ENCODE measurements around the gene RHPN2.

Gene RHPN2

DNA sequence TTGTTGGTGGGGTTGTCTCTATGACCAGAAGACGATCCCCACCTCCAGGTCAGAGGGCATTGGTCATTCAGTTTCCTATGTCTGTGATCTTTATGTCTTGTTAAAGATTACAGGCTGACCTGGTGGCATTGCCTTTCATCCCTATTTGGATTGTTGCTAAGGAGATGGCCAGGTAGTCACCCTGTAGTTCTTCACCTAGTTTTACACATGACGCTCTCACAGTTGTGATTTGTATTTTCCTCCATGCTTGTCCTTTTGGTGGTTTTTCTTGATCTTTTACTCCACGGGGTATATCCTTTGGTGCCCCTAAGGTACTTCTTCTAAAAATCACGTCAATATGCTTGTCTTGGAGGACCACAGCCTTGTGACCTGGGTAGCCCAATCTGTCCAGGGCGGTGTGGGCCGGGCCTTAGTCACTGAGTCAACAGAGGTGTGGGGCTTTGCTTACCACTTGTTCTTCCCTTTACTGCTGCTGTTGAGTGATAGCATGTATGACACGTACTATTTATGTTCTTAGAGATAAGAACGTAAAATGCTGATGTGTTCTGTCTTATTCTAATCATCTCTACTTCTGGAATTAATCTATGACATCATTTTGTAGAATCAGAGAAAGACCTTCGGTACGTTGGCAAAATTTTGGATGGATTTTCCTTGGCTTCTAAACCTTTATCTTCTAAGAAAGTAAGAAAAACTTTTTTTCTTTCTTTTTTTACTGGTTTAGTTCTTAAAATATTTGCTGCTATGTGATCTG lies 36.4 kb upstream of the RHPN2 start:
- peak; percentile 60 for DNase-seq (ENCODE audit: low read depth)
- TF ChIP-seq, protein P1, sequence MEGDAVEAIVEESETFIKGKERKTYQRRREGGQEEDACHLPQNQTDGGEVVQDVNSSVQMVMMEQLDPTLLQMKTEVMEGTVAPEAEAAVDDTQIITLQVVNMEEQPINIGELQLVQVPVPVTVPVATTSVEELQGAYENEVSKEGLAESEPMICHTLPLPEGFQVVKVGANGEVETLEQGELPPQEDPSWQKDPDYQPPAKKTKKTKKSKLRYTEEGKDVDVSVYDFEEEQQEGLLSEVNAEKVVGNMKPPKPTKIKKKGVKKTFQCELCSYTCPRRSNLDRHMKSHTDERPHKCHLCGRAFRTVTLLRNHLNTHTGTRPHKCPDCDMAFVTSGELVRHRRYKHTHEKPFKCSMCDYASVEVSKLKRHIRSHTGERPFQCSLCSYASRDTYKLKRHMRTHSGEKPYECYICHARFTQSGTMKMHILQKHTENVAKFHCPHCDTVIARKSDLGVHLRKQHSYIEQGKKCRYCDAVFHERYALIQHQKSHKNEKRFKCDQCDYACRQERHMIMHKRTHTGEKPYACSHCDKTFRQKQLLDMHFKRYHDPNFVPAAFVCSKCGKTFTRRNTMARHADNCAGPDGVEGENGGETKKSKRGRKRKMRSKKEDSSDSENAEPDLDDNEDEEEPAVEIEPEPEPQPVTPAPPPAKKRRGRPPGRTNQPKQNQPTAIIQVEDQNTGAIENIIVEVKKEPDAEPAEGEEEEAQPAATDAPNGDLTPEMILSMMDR (IDR thresholded peaks at IDR 0.05; ENCODE audit: insufficient read depth, low read depth, low read length, missing control alignments): no peak
- H3K4me3 ChIP-seq (ENCODE audit: low read length): no peak overlapping the region

DNA sequence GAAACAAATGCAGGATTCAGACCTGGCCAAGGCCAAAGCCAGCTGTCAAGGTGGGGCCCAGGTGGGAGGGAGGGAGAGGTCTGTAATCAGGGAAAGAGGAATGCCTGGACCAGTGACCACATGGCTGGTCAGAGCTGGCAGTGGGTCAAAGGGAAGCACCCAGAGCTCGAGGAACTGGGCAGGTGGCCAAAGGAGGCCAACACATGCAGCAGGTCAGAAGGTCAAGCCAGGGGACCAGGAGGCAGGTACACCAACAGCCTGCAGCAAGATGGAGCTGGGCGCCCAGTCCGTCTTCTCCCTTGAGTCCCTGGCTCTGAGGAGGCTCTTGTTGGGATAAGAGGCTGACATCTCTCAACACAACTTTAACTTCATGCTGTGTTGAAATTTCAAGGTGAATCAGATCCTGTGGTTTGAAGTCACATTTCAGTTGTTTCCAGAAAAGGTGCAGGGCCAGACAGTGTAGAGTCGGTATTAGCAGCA lies 33.4 kb upstream of the RHPN2 start:
- DNase-seq (ENCODE audit: low read depth): peak; percentile 84
- H3K4me3 ChIP-seq (ENCODE audit: low read length): no peak overlapping the region
- TF ChIP-seq, protein P1 (IDR thresholded peaks at IDR 0.05; ENCODE audit: insufficient read depth, low read depth, low read length, missing control alignments): no peak

DNA sequence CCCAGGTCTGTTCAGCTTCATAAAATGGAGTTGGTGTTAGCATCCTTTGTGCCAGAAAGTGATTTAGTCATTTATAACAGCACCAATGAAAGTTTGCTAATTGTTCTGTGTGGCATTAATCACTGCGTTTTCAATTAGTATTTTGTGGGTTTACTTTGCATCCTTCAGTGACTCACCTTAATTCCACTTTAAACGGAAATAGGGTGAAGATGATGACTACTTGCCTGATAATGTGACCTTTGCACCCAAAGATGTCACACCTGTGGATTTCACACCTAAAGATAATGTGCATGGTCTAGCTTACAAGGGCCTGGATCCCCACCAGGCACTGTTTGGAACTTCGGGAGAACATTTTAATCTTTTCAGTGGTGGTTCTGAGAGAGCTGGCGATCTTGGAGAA lies 31.3 kb upstream of the RHPN2 start:
- H3K4me3 ChIP-seq (ENCODE audit: low read length): no peak overlapping the region
- TF ChIP-seq, protein P1 (IDR thresholded peaks at IDR 0.05; ENCODE audit: insufficient read depth, low read depth, low read length, missing control alignments): no peak
- DNase-seq (ENCODE audit: low read depth): peak; percentile 83

DNA sequence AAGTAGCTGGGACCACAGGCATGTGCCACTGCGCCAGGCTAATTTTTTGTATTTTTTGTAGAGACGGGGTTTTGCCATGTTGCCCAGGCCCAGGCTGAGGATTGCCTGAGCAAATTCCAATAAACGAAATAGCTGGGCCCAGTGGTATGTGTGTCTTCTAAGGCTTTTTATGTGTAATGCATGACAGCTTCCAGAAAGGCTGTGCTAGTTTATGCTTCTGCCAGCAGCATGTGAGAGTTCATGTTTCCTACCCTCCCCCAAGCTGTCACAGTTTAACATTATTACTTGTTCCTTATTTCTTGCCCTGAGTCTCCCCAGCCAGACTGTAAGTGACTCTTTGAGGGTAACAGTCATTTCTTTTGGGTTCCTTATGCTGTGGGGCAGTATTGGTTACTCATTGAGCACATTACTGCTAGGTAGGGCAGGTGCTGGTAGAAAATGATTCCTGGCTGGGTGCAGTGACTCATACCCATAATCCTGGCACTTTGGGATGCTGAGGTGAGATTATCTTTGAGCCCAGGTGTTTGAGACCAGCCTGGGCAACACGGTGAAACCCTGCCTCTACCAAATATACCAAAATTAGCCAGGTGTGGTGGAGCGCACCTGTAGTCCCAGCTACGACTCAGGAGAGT lies 29.9 kb upstream of the RHPN2 start:
- DNase-seq (ENCODE audit: low read depth): peak; percentile 39
- TF ChIP-seq, protein P1 (IDR thresholded peaks at IDR 0.05; ENCODE audit: insufficient read depth, low read depth, low read length, missing control alignments): no peak
- H3K4me3 ChIP-seq (ENCODE audit: low read length): no peak overlapping the region

DNA sequence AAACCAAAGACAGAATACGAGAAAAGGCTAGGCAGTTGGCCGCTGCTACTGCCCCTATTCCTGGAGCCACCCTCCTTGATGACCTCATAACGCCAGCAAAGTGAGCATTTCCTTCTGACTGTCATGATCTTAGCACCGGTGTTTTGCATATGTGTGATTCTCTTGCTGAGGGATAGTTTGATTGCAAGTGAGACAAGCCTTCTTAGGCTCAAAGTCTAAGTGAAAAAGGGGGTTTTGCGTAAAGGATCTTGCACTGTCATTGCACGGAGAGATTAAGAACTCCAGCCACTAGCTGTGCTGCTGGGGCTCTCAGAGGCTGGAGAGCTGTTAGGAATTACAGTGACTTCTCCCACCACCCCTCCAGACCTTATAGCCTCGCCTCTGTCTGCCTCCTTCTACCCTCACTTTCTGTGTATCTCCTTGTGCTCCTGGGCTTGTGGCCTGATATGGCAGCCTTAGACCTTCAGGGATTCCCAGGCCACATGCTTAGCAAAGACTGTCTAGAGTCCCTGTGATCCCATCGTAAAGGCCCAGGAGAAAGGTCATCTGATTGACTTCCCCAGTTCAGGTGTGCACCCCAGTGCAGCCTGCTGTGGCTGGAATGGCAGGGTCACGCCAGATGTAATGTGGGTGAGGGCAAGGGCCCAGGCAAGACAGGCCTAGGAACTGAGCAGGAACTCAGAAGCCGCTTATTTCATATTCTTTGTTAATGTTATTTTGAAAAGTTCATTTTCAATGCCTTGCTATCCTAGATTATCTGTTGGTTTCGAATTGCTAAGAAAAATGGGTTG lies 28.9 kb upstream of the RHPN2 start:
- DNase-seq (ENCODE audit: low read depth): no peak
- H3K4me3 ChIP-seq (ENCODE audit: low read length): no peak overlapping the region
- TF ChIP-seq, protein P1 (IDR thresholded peaks at IDR 0.05; ENCODE audit: insufficient read depth, low read depth, low read length, missing control alignments): no peak

DNA sequence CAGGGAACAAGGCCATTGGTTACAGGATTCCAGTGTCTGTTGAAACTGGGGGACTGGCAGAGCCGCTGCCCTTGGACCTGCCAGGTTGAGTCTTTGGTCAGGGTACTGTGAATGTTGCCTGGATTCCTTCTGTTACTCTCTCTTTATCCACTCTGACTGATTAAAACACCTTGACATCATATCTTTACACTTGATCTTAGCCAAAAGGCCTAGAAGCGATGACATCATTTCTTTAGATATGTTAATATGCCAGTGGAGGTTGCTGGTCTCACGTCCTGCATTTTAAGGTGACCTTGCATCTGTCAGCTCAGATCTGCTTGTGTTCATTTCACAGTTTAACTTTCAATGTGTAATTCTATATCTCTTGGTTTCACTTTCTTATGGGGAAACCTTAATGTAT lies 25.5 kb upstream of the RHPN2 start:
- TF ChIP-seq, protein P1 (IDR thresholded peaks at IDR 0.05; ENCODE audit: insufficient read depth, low read depth, low read length, missing control alignments): no peak
- no peak overlapping the region for H3K4me3 ChIP-seq (ENCODE audit: low read length)
- no peak for DNase-seq (ENCODE audit: low read depth)
